ENCODE measurements around the gene ADAM19.

- TF ChIP-seq ELF4 (IDR thresholded peaks at IDR 0.05): no peak
- TF ChIP-seq, protein P1, sequence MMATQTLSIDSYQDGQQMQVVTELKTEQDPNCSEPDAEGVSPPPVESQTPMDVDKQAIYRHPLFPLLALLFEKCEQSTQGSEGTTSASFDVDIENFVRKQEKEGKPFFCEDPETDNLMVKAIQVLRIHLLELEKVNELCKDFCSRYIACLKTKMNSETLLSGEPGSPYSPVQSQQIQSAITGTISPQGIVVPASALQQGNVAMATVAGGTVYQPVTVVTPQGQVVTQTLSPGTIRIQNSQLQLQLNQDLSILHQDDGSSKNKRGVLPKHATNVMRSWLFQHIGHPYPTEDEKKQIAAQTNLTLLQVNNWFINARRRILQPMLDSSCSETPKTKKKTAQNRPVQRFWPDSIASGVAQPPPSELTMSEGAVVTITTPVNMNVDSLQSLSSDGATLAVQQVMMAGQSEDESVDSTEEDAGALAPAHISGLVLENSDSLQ (IDR thresholded peaks at IDR 0.05): no peak
- no peak for TF ChIP-seq SP1 (IDR thresholded peaks at IDR 0.05)
- TF ChIP-seq FOXM1 (IDR thresholded peaks at IDR 0.05; ENCODE audit: borderline replicate concordance): no peak
- no peak for TF ChIP-seq FOXK2 (IDR thresholded peaks at IDR 0.05)
- TF ChIP-seq BHLHE40 (IDR thresholded peaks at IDR 0.05; ENCODE audit: borderline replicate concordance): no peak
- TF ChIP-seq LEF1 (IDR thresholded peaks at IDR 0.05; ENCODE audit: borderline replicate concordance): no peak
- no peak for TF ChIP-seq SUZ12 (IDR thresholded peaks at IDR 0.05)
- no peak for TF ChIP-seq ZNF384 (IDR thresholded peaks at IDR 0.05)
- no peak for TF ChIP-seq L3MBTL2 (conservative IDR thresholded peaks at IDR 0.05)
Measured at GRCh38 chr5:157566902-157567489, 8.6 kb downstream of the ADAM19 start.
